HFFc6 (cell line): ENCODE data around the gene ARFGAP1. TPM values are rescaled to one million over a fixed set of nuclear protein-coding genes. Genes with fewer than 3 reads are reported as not detected.

Experiments used
- DNase-seq: peaks from one replicate; pipeline ENCODE4 v3.0.0-alpha.2; 2018
- H3K27ac Mint-ChIP-seq: 2 replicates; pipeline ENCODE4 v1.8.0; 2020; ENCODE audit warnings: mild to moderate bottlenecking, mixed read lengths
- H3K27me3 Mint-ChIP-seq: 2 replicates; pipeline ENCODE4 v1.8.0; 2021; ENCODE audit warnings: mild to moderate bottlenecking, moderate library complexity, mixed read lengths; ENCODE audit not compliant: insufficient read depth
- H3K36me3 Mint-ChIP-seq: 2 replicates; pipeline ENCODE4 v1.8.0; 2021; ENCODE audit warnings: low read depth, mixed read lengths
- H3K4me1 Mint-ChIP-seq: 2 replicates; pipeline ENCODE4 v1.8.0; 2020; ENCODE audit warnings: low read depth, mixed read lengths
- H3K4me3 Mint-ChIP-seq: 2 replicates; pipeline ENCODE4 v1.8.0; 2020; ENCODE audit warnings: mild to moderate bottlenecking, moderate library complexity, mixed read lengths
- H3K9me3 Mint-ChIP-seq: 2 replicates; pipeline ENCODE4 v1.8.0; 2020; ENCODE audit warnings: mild to moderate bottlenecking, mixed read lengths
- total RNA-seq, 6 experiments: library from RNA; stranded (reverse); fragmentation: NEBNext Ultra II Directional; extraction: Animal tissue kit (Norgen Biotek cat#: 25700); gene quantifications; 2 replicates in 1 of 6; 3 replicates in 5 of 6; pipeline ENCODE4 v1.2.3, GENCODE V29; 2021
- TF ChIP-seq, protein P1 (sequence below): fragments of 200-600 bp; sonication (generic); IDR thresholded peaks from 2 replicates; pipeline ENCODE4 v1.5.0; 2021; ENCODE audit warnings: antibody characterized with exemption, mild to moderate bottlenecking

The ARFGAP1 gene
- total RNA-seq, 6 experiments from 2014 or later: 106 to 123 (median 112) TPM

DNA sequence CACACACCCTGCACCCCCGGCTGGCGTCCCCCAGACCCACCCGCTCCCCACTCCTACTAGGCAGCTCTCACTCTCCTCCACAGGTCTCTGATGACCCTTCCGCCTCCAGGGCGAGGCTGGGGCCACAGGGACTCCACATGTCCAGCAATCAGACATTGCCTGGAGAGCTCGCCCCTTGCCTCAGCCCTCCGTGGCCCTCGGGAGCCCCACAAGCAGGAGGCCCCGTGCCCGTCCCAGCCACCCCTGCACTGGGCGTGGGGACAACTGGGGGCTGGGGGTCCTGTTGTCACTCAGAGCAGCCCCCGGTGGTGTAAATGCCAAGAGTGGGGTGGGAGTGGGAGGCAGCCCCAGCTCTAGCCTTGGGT, 21.9 kb downstream of the ARFGAP1 start:
- TF ChIP-seq, protein P1, sequence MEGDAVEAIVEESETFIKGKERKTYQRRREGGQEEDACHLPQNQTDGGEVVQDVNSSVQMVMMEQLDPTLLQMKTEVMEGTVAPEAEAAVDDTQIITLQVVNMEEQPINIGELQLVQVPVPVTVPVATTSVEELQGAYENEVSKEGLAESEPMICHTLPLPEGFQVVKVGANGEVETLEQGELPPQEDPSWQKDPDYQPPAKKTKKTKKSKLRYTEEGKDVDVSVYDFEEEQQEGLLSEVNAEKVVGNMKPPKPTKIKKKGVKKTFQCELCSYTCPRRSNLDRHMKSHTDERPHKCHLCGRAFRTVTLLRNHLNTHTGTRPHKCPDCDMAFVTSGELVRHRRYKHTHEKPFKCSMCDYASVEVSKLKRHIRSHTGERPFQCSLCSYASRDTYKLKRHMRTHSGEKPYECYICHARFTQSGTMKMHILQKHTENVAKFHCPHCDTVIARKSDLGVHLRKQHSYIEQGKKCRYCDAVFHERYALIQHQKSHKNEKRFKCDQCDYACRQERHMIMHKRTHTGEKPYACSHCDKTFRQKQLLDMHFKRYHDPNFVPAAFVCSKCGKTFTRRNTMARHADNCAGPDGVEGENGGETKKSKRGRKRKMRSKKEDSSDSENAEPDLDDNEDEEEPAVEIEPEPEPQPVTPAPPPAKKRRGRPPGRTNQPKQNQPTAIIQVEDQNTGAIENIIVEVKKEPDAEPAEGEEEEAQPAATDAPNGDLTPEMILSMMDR: no peak
- H3K27ac Mint-ChIP-seq: no peak overlapping the region

GRCh38 chr20:63295018-63295417, 22.4 kb downstream of the ARFGAP1 start:
- no peak overlapping the region for H3K4me3 Mint-ChIP-seq
- H3K36me3 Mint-ChIP-seq: no peaks in the 10 kb centered on the region
- H3K9me3 Mint-ChIP-seq: no peaks in the 10 kb centered on the region
- no peaks in the 10 kb centered on the region for H3K4me1 Mint-ChIP-seq
- H3K27ac Mint-ChIP-seq: no peak overlapping the region
- no peak for DNase-seq
- TF ChIP-seq, protein P1: no peak
- peaks cover 30% of the 10 kb centered on the region for H3K27me3 Mint-ChIP-seq

More for the DNA sequence above, 21.9 kb downstream of the ARFGAP1 start:
- Mint-ChIP-seq H3K27me3 (peaks cover 30% of the 10 kb centered on the region), H3K9me3 (no peaks in the 10 kb centered on the region), H3K4me1 (no peaks in the 10 kb centered on the region), H3K4me3 (no peak overlapping the region), H3K36me3 (no peaks in the 10 kb centered on the region)
- no peak for DNase-seq

GRCh38 chr20:63295422-63295821, 22.8 kb downstream of the ARFGAP1 start:
- no peaks in the 10 kb centered on the region for H3K4me1 Mint-ChIP-seq
- peaks cover 30% of the 10 kb centered on the region for H3K27me3 Mint-ChIP-seq
- DNase-seq: no peak
- TF ChIP-seq, protein P1: no peak
- no peak overlapping the region for H3K4me3 Mint-ChIP-seq
- H3K36me3 Mint-ChIP-seq: no peaks in the 10 kb centered on the region
- no peak overlapping the region for H3K27ac Mint-ChIP-seq
- no peaks in the 10 kb centered on the region for H3K9me3 Mint-ChIP-seq

GRCh38 chr20:63295846-63296245, 23.2 kb downstream of the ARFGAP1 start:
- peaks cover 30% of the 10 kb centered on the region for H3K27me3 Mint-ChIP-seq
- H3K4me3 Mint-ChIP-seq: no peak overlapping the region
- H3K4me1 Mint-ChIP-seq: no peaks in the 10 kb centered on the region
- TF ChIP-seq, protein P1: no peak
- H3K9me3 Mint-ChIP-seq: no peaks in the 10 kb centered on the region
- no peak for DNase-seq
- no peaks in the 10 kb centered on the region for H3K36me3 Mint-ChIP-seq
- H3K27ac Mint-ChIP-seq: no peak overlapping the region

- TF ChIP-seq, protein P1: no peak
- DNase-seq: no peak
- peaks cover 32% of the 10 kb centered on the region for H3K27me3 Mint-ChIP-seq
- H3K27ac Mint-ChIP-seq: no peak overlapping the region
- H3K9me3 Mint-ChIP-seq: no peaks in the 10 kb centered on the region; the same call in 1 of the 2 replicates
- H3K36me3 Mint-ChIP-seq: no peaks in the 10 kb centered on the region
- no peaks in the 10 kb centered on the region for H3K4me1 Mint-ChIP-seq
- no peak overlapping the region for H3K4me3 Mint-ChIP-seq
Measured at GRCh38 chr20:63296531-63297299, 24.1 kb downstream of the ARFGAP1 start.
